Activated B cell treated with CpG ODN at 0.5 μM for 24 hours (primary cell): ENCODE results near the gene BCAS3. TPM values are rescaled to one million over a fixed set of nuclear protein-coding genes. Genes with fewer than 3 reads are reported as not detected.

Source experiments
- ATAC-seq: fragments of 200-7000 bp; cut with Tn5 transposase; one replicate; pipeline ENCODE4 v1.10.0; 2021; ENCODE audit warnings: low read depth, mild to moderate bottlenecking, moderate library complexity
- CTCF ChIA-PET: fragments of 350-600 bp; sonication (Branson Sonifier 250); formaldehyde crosslinking; loops from one replicate; lab custom pipeline; 2021; ENCODE audit warnings: antibody characterized with exemption; lab: Charles Lee
- POLR2A ChIA-PET: fragments of 350-600 bp; sonication (Branson Sonifier 250); formaldehyde crosslinking; loops from one replicate; lab custom pipeline; 2021; ENCODE audit warnings: antibody characterized with exemption; lab: Charles Lee
- DNase-seq: peaks from one replicate; pipeline ENCODE4 v3.0.0; 2022
- H3K27ac Mint-ChIP-seq: one replicate; pipeline ENCODE4 v1.8.0; 2020; ENCODE audit warnings: mixed read lengths
- H3K27me3 Mint-ChIP-seq: one replicate; pipeline ENCODE4 v1.8.0; 2021; ENCODE audit warnings: mixed read lengths
- H3K36me3 Mint-ChIP-seq: one replicate; pipeline ENCODE4 v1.8.0; 2021; ENCODE audit warnings: low read depth, mixed read lengths
- H3K4me1 Mint-ChIP-seq: one replicate; pipeline ENCODE4 v1.8.0; 2021; ENCODE audit warnings: mixed read lengths
- H3K4me3 Mint-ChIP-seq: one replicate; pipeline ENCODE4 v1.8.0; 2020; ENCODE audit warnings: mild to moderate bottlenecking, mixed read lengths
- H3K9me3 Mint-ChIP-seq: one replicate; pipeline ENCODE4 v1.8.0; 2020; ENCODE audit warnings: mixed read lengths
- intact Hi-C: fragments of 100-400 bp; cut with micrococcal nuclease; formaldehyde crosslinking; loops from one replicate; pipeline ENCODE4 v1.15.1; 2024
- total RNA-seq: library from RNA; stranded (reverse); gene quantifications from 2 replicates; pipeline ENCODE4 v1.2.3, GENCODE V29; 2022
- TF ChIP-seq, protein P1 (sequence below): fragments of 200-600 bp; IDR thresholded peaks from one replicate; pipeline ENCODE4 v1.8.0; 2022; ENCODE audit warnings: antibody characterized with exemption, mild to moderate bottlenecking

Gene BCAS3
- total RNA-seq, 1 donor from 2014 or later: 37.5 TPM

DNA sequence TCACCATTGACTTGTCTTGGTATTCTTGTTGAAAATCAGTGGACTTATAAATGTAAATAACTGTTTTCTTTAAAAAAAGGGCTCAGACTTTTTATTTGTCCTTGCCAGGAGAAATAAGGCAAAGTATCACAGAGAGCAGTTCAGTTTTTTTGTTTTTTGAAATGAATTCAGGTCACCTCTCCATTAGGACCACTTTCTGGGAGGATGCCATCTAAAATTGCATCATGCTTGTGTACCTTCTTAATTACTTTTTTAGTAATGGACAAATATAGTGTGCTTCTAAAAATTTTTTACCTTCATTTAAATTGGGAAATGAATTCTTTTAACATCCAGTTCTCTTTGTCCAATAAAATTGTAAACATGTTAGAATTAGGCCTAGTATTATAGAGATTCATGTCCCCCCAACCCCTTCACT lies 210.0 kb downstream of the BCAS3 start:
- intact Hi-C loops: no loop called here
- ChIA-PET POLR2A (no interaction called here), CTCF (no interaction called here)
- H3K27ac Mint-ChIP-seq: no peak overlapping the region
- no peaks in the 10 kb centered on the region for H3K4me1 Mint-ChIP-seq
- TF ChIP-seq, protein P1, sequence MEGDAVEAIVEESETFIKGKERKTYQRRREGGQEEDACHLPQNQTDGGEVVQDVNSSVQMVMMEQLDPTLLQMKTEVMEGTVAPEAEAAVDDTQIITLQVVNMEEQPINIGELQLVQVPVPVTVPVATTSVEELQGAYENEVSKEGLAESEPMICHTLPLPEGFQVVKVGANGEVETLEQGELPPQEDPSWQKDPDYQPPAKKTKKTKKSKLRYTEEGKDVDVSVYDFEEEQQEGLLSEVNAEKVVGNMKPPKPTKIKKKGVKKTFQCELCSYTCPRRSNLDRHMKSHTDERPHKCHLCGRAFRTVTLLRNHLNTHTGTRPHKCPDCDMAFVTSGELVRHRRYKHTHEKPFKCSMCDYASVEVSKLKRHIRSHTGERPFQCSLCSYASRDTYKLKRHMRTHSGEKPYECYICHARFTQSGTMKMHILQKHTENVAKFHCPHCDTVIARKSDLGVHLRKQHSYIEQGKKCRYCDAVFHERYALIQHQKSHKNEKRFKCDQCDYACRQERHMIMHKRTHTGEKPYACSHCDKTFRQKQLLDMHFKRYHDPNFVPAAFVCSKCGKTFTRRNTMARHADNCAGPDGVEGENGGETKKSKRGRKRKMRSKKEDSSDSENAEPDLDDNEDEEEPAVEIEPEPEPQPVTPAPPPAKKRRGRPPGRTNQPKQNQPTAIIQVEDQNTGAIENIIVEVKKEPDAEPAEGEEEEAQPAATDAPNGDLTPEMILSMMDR: no peak
- DNase-seq (no peak), ATAC-seq (no peak)
- H3K27me3 Mint-ChIP-seq: no peaks in the 10 kb centered on the region
- H3K4me3 Mint-ChIP-seq: no peak overlapping the region
- no peaks in the 10 kb centered on the region for H3K9me3 Mint-ChIP-seq
- peaks cover 10% of the 10 kb centered on the region for H3K36me3 Mint-ChIP-seq

DNA sequence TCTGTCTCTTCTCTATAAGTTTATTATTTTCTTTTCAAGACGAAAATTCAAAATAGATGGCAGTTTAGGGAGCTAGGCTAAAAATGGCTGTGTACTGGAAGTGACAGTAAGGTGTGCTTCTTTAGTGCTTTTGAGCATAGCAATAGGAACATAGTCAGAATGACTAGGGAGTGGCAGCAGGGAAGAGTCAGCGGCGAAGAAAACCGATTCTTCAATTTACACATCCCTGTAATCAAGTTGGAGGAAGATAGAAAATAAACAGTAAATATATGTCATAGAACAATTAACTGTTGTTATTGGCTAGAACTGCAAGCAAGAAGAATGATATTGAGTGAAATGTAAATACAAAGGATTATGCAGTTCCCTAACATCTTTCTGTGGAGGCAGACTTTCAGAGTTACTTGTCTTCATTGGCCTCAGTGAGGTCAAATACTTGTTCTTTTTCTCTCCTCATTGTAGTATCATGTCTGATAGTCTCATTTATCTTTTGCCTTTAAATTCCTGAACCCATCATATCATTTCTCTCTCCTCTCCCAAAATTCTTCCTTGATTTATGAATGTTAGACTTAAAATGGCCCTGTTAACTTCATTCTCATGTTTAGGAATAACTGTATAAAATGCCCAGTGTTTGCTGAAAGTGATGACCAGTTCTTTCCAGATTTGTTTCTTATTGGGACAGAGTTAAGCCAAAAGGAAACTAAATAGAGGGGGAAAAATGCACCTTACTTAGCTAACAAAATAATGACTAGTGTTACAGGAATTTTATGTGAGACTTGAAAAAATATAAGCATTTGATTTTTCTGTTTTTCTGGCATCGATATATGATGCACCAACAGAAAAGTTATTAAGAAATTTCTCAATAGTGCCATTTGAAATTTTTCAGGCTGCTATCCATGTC lies 211.4 kb downstream of the BCAS3 start:
- H3K27ac Mint-ChIP-seq: no peak overlapping the region

DNA sequence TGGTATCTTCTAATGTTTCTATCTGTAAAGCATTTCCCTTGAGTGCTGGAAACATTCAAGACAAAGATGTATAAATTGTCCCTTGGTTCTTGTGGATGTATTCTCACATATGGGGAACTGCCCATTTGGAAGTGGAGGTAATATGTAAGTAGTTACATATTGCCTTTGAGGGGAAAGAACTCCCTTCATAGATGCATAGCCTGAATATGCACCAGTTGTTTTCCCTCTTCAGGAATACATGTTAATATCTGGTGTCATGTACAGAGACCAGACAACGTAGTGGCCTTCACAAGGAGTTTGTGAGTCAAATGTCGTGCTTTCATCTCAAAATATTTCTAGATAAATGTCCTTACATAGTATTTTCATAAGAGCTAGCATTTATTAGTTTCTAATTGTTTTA lies 213.5 kb downstream of the BCAS3 start:
- intact Hi-C loops: no loop called here
- POLR2A ChIA-PET: no interaction called here
- DNase-seq (no peak), ATAC-seq (no peak)
- Mint-ChIP-seq H3K36me3 (peaks cover 27% of the 10 kb centered on the region), H3K27me3 (no peaks in the 10 kb centered on the region), H3K9me3 (peaks cover 18% of the 10 kb centered on the region), H3K27ac (no peak overlapping the region), H3K4me3 (no peak overlapping the region), H3K4me1 (no peaks in the 10 kb centered on the region)
- TF ChIP-seq, protein P1: no peak
- CTCF ChIA-PET: no interaction called here

More for the DNA sequence above, 211.4 kb downstream of the BCAS3 start:
- TF ChIP-seq, protein P1: no peak
- CTCF ChIA-PET: no interaction called here
- Mint-ChIP-seq H3K9me3 (peaks cover 6% of the 10 kb centered on the region), H3K36me3 (peaks cover 16% of the 10 kb centered on the region), H3K4me3 (no peak overlapping the region), H3K27me3 (no peaks in the 10 kb centered on the region), H3K4me1 (no peaks in the 10 kb centered on the region)
- POLR2A ChIA-PET: no interaction called here
- no peak for DNase-seq
- no peak for ATAC-seq
- intact Hi-C loops: no loop called here

DNA sequence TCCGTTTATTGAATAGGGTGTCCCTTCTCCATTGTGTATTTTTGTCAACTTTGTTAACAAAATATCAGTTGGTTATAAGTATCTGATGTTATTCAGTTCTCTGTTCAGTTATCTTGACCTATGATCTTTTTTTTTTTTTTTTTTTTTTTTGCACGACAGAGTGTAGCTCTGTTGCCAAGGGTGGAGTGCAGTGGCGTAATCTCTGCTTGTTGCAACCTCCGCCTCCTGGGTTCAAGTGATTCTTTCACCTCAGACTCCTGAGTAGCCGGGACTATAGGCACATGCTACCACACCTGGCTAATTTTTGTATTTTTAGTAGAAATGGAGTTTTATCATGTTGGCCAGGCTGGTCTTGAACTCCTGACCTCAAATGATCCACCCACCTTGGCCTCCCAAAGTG lies 215.8 kb downstream of the BCAS3 start:
- H3K36me3 Mint-ChIP-seq: peaks cover 42% of the 10 kb centered on the region
- CTCF ChIA-PET: no interaction called here

DNA sequence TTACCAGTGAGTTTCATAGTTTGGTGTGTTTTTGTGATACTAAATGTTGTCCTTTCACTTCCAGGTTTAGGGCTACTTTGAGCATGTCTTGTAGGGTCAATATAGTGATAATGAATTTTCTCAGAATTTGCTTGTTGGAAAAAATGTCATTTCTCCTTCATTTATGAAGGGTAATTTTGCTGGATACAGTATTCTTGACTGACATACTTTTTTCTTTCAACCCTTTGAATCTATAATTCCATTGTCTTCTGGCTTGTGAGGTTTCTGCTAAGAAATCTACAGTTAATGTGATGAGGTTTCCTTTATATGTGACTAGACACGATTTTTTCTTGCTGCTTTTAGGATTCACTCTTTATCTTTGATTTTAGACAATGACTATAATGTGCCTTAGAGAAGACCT lies 219.3 kb downstream of the BCAS3 start:
- Mint-ChIP-seq H3K9me3 (peaks cover 26% of the 10 kb centered on the region), H3K27ac (no peak overlapping the region), H3K36me3 (peaks cover 33% of the 10 kb centered on the region), H3K4me1 (no peaks in the 10 kb centered on the region), H3K4me3 (no peak overlapping the region), H3K27me3 (no peaks in the 10 kb centered on the region)
- ATAC-seq (no peak), DNase-seq (no peak)
- intact Hi-C loops: no loop called here
- ChIA-PET CTCF (no interaction called here), POLR2A (no interaction called here)
- TF ChIP-seq, protein P1: no peak

More for the DNA sequence above, 215.8 kb downstream of the BCAS3 start:
- TF ChIP-seq, protein P1: no peak
- Mint-ChIP-seq H3K4me3 (no peak overlapping the region), H3K27me3 (no peaks in the 10 kb centered on the region), H3K27ac (no peak overlapping the region), H3K9me3 (peaks cover 26% of the 10 kb centered on the region), H3K4me1 (no peaks in the 10 kb centered on the region)
- no peak for DNase-seq
- POLR2A ChIA-PET: interaction anchor here (0.7 kb wide), 1 partner anchor 86 kb away, joined by 8 read pairs; no protein-coding TSS in a partner anchor
- intact Hi-C loops: no loop called here
- no peak for ATAC-seq
